Keratinocyte (primary cell): Measurements from ENCODE around the gene DYNC1I1. TPM values are rescaled to one million over a fixed set of nuclear protein-coding genes. Genes with fewer than 3 reads are reported as not detected.

ENCODE experiments used
- DNase-seq: peaks from one replicate; pipeline ENCODE4 v3.0.0-alpha.2; 2011; ENCODE audit warnings: low read depth, missing footprints, low spot score
- FAIRE-seq: peaks from 2 replicates; lab custom pipeline; 2011; peaks lifted over from hg19 to GRCh38; lab: Jason Lieb, UNC
- H2AFZ ChIP-seq: 2 replicates; pipeline ENCODE4 v1.6.0; 2012; ENCODE audit warnings: low read length, control low read depth, inconsistent platforms; ENCODE audit not compliant: control insufficient read depth
- H3K27ac ChIP-seq: 2 replicates; pipeline ENCODE4 v1.5.1; 2011; ENCODE audit warnings: low read length; ENCODE audit not compliant: control insufficient read depth, insufficient read depth
- H3K27me3 ChIP-seq: 3 replicates; pipeline ENCODE4 v1.6.0; 2011; ENCODE audit warnings: low read length; ENCODE audit not compliant: control insufficient read depth, insufficient read depth; ENCODE audit errors: extremely low read depth
- H3K36me3 ChIP-seq, 2 experiments: 2 replicates in 1 of 2; 3 replicates in 1 of 2; pipeline ENCODE4 v1.5.1; 2011; ENCODE audit warnings: low read length in 2 of 2, mild to moderate bottlenecking in 1 of 2; ENCODE audit not compliant: control insufficient read depth in 2 of 2, insufficient read depth in 2 of 2; ENCODE audit errors: extremely low read depth in 1 of 2
- H3K4me1 ChIP-seq: 3 replicates; pipeline ENCODE4 v1.5.1; 2011; ENCODE audit warnings: low read length; ENCODE audit not compliant: control insufficient read depth, insufficient read depth; ENCODE audit errors: extremely low read depth
- H3K4me2 ChIP-seq: 3 replicates; pipeline ENCODE4 v1.6.0; 2011; ENCODE audit warnings: low read depth, low read length; ENCODE audit not compliant: control insufficient read depth, insufficient read depth; ENCODE audit errors: extremely low read depth
- H3K4me3 ChIP-seq, 3 experiments: fragments of 200-600 bp in 1 of 3; sonication (generic) in 1 of 3; 2 replicates in 2 of 3; 3 replicates in 1 of 3; pipeline ENCODE4 v1.5.1; 2011 to 2016; ENCODE audit warnings: low read length in 3 of 3, mild to moderate bottlenecking in 3 of 3, control low read depth in 2 of 3, inconsistent platforms in 1 of 3, low read depth in 1 of 3, mixed read lengths in 1 of 3, mixed run types in 1 of 3, moderate library complexity in 1 of 3; ENCODE audit not compliant: control insufficient read depth in 2 of 3, insufficient read depth in 2 of 3; ENCODE audit errors: extremely low read depth in 1 of 3
- H3K79me2 ChIP-seq: 2 replicates; pipeline ENCODE4 v1.6.0; 2012; ENCODE audit warnings: low read length; ENCODE audit not compliant: control insufficient read depth, insufficient read depth
- H3K9ac ChIP-seq: 3 replicates; pipeline ENCODE4 v1.6.0; 2011; ENCODE audit warnings: low read length; ENCODE audit not compliant: control insufficient read depth, insufficient read depth; ENCODE audit errors: extremely low read depth
- H3K9me1 ChIP-seq: 3 replicates; pipeline ENCODE4 v1.6.0; 2011; ENCODE audit warnings: low read length; ENCODE audit not compliant: control insufficient read depth, insufficient read depth; ENCODE audit errors: extremely low read depth
- H3K9me3 ChIP-seq: 2 replicates; pipeline ENCODE4 v1.5.1; 2012; ENCODE audit warnings: low read depth, low read length; ENCODE audit not compliant: control insufficient read depth
- H4K20me1 ChIP-seq: 3 replicates; pipeline ENCODE4 v1.6.0; 2011; ENCODE audit warnings: low read length; ENCODE audit not compliant: control insufficient read depth, insufficient read depth; ENCODE audit errors: extremely low read depth
- CTCF ChIP-seq, 3 experiments: IDR thresholded peaks in 1 of 3; conservative IDR thresholded peaks in 1 of 3; optimal IDR thresholded peaks in 1 of 3; 2 replicates in 2 of 3; 3 replicates in 1 of 3; pipeline versions ENCODE3 to v1.5.1; 2011; ENCODE audit warnings: low read length in 3 of 3, mild to moderate bottlenecking in 3 of 3, moderate library complexity in 2 of 3, control low read depth in 1 of 3, inconsistent platforms in 1 of 3; ENCODE audit not compliant: insufficient read depth in 2 of 3; ENCODE audit errors: extremely low read depth in 1 of 3
- EZH2 ChIP-seq: IDR thresholded peaks from one replicate; pipeline ENCODE4 v1.6.1; 2012; ENCODE audit warnings: inconsistent platforms, mild to moderate bottlenecking, low read length, moderate library complexity
- dilution Hi-C: fragments of 300-500 bp; cut with MboI; formaldehyde crosslinking; loops from one replicate; pipeline ENCODE4 v1.7.0; 2020; ENCODE audit warnings: low sequenced_read_pairs; ENCODE audit not compliant: extremely low pct_ligation_motif_present
- polyA plus RNA-seq, 5 experiments: library from polyadenylated mRNA; depleted of rRNA in 3 of 5; stranded (reverse) in 3 of 5; stranded (forward) in 1 of 5; unstranded in 1 of 5; fragments of >200 nt; gene quantifications; 1 replicate in 1 of 5; 2 replicates in 3 of 5; 3 replicates in 1 of 5; pipeline versions ENCODE4 v1.2.1 to v1.2.3, GENCODE V29; 2011 to 2012; ENCODE audit warnings: missing spikeins in 2 of 5, low read depth in 1 of 5, low replicate concordance in 1 of 5

Gene DYNC1I1
- polyA plus RNA-seq, 1 donor (not counting 4 experiments of a cell fraction or from before 2014, with no cell fraction given) = 0.10 TPM

- TF ChIP-seq CTCF (optimal IDR thresholded peaks at IDR 0.05 in 1 of 3, IDR thresholded peaks at IDR 0.05 in 1 of 3, conservative IDR thresholded peaks at IDR 0.05 in 1 of 3; ENCODE audit: extremely low read depth in 1 of 3, insufficient read depth in 2 of 3, low read length in 3 of 3) (no peak), EZH2 (no peak)
- H3K27ac ChIP-seq = no peak overlapping the region
- H3K9ac ChIP-seq = no peak overlapping the region
- H4K20me1 ChIP-seq = no peaks in the 10 kb centered on the region
- H3K9me1 ChIP-seq = no peaks in the 10 kb centered on the region
- no peak overlapping the region for H2AFZ ChIP-seq
- dilution Hi-C loops = loop anchor here (25.0 kb wide), 1 partner anchor 1130 kb away; no protein-coding TSS in a partner anchor
- H3K4me2 ChIP-seq = no peak overlapping the region
- no peaks in the 10 kb centered on the region for H3K4me1 ChIP-seq
- no peaks in the 10 kb centered on the region for H3K79me2 ChIP-seq
- FAIRE-seq = no peak
- no peaks in the 10 kb centered on the region for H3K36me3 ChIP-seq
- DNase-seq = no peak
- H3K27me3 ChIP-seq = no peaks in the 10 kb centered on the region
- H3K4me3 ChIP-seq = no peak overlapping the region
- no peaks in the 10 kb centered on the region for H3K9me3 ChIP-seq
These were observed 135.0 kb downstream of the DYNC1I1 start for GRCh38 chr7:95907337-95907736.

GRCh38 chr7:95908499-95908898, 136.1 kb downstream of the DYNC1I1 start:
- Histone ChIP-seq H3K36me3 (no peaks in the 10 kb centered on the region), H3K4me3 (no peak overlapping the region), H4K20me1 (no peaks in the 10 kb centered on the region), H3K4me1 (no peaks in the 10 kb centered on the region), H2AFZ (no peak overlapping the region), H3K4me2 (no peak overlapping the region), H3K27ac (no peak overlapping the region), H3K27me3 (no peaks in the 10 kb centered on the region), H3K9me3 (no peaks in the 10 kb centered on the region), H3K79me2 (no peaks in the 10 kb centered on the region), H3K9ac (no peak overlapping the region), H3K9me1 (no peaks in the 10 kb centered on the region)
- dilution Hi-C loops = loop anchor here (25.0 kb wide), 1 partner anchor 1129 kb away; no protein-coding TSS in a partner anchor
- FAIRE-seq (no peak), DNase-seq (no peak)
- no peak for TF ChIP-seq CTCF (optimal IDR thresholded peaks at IDR 0.05 in 1 of 3, IDR thresholded peaks at IDR 0.05 in 1 of 3, conservative IDR thresholded peaks at IDR 0.05 in 1 of 3; ENCODE audit: extremely low read depth in 1 of 3, insufficient read depth in 2 of 3, low read length in 3 of 3)
- no peak for TF ChIP-seq EZH2
